ENCODE data around the gene EBF3. TPM values are rescaled to one million over a fixed set of nuclear protein-coding genes. Genes with fewer than 3 reads are reported as not detected.

Gene EBF3
- total RNA-seq, 4 donors from 2014 or later = 0.42 to 2.9 (median 1.3) TPM

DNA sequence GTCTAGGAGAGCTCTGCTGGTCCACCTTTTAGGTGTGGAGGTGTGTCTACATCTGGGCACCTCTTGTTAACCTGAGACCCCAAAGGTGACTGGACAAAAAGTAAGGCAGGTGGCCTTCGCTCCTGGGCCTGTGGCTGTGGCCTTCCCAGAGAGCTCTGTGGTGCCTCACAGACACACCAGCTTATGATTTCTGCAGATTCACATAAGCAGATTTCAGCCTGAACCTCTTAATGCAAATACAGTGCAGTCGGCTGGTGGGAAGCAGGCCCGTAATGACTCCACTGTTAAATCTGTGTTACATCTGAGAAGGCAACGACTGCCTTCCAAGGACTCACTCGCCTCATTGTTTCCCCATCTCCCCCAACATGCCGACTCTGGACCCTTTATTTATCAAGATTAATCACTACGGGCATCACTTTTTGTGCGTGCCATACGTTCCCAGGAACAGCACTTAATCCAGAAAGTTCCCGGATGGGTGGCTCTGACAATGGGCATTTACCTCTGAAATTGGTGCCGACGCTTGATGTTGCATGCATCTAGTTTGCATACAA is 119.8 kb downstream of the EBF3 start:
- Histone ChIP-seq H3K36me3 (peaks cover 0 to 13% (median 0%) of the 10 kb centered on the region in 3 donors), H3K4me3 (no peak overlapping the region), H3K27ac (no peak overlapping the region), H3K9me3 (no peaks in the 10 kb centered on the region), H3K4me1 (no peaks in the 10 kb centered on the region), H3K27me3 (no peaks in the 10 kb centered on the region)
- WGBS, 2 donors = 86 to 88% methylated on average over 10 to 12 of the region's 12 CpGs
- intact Hi-C loops (cut with DNase I) = no loop called here
- no peak for TF ChIP-seq POLR2A (IDR thresholded peaks at IDR 0.05)
- TF ChIP-seq, protein P1, sequence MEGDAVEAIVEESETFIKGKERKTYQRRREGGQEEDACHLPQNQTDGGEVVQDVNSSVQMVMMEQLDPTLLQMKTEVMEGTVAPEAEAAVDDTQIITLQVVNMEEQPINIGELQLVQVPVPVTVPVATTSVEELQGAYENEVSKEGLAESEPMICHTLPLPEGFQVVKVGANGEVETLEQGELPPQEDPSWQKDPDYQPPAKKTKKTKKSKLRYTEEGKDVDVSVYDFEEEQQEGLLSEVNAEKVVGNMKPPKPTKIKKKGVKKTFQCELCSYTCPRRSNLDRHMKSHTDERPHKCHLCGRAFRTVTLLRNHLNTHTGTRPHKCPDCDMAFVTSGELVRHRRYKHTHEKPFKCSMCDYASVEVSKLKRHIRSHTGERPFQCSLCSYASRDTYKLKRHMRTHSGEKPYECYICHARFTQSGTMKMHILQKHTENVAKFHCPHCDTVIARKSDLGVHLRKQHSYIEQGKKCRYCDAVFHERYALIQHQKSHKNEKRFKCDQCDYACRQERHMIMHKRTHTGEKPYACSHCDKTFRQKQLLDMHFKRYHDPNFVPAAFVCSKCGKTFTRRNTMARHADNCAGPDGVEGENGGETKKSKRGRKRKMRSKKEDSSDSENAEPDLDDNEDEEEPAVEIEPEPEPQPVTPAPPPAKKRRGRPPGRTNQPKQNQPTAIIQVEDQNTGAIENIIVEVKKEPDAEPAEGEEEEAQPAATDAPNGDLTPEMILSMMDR (IDR thresholded peaks at IDR 0.05) = no peak
- DNase-seq = no peak

DNA sequence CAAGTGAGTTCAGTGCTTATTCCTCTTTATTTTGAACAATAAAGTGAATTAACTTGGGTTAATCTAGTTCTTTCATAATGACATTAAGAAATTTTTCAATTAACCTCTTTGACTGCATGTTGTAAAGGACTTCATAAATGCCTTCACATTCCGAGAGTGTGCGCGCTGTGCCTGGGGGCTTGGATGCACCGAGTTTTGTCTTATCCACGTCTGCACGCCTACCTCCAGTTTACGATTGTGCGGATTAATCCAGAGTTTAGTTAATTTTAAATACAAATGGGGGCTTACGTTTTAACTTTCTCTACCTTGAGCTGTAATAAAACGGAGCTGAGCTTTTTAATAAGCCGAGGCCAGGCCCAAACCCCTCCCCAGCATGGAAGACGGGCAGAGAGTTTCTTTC is 120.4 kb downstream of the EBF3 start:
- Histone ChIP-seq H3K27ac (no peak overlapping the region), H3K9me3 (no peaks in the 10 kb centered on the region), H3K4me3 (no peak overlapping the region), H3K36me3 (peaks cover 0 to 13% (median 0%) of the 10 kb centered on the region in 3 donors), H3K27me3 (no peaks in the 10 kb centered on the region), H3K4me1 (no peaks in the 10 kb centered on the region)
- WGBS, 2 donors = 84 to 85% methylated on average over 10 to 12 of the region's 12 CpGs
- TF ChIP-seq POLR2A (IDR thresholded peaks at IDR 0.05) = no peak
- TF ChIP-seq, protein P1 (IDR thresholded peaks at IDR 0.05) = no peak
- DNase-seq = no peak
- intact Hi-C loops (cut with DNase I) = no loop called here

DNA sequence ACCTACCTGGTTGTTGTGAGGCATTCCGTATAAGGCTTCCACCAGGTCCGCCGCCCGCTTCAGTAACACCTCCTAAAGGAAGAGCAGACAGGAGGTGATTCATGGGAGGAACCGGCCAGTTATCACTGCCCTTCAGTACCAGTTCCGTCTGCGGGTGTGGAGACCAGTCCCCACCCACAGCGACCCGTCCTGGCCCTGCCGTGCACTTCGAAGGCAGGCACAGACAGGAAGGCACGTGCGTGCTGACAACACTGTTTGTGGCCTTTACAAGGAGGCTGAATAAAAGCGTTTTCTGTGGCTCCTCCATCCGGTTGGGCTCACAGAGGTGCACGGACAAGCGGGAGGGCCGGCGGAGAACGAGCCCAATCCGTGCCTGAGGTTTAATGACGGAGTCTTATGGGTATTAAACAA is 120.9 kb downstream of the EBF3 start:
- H3K27ac ChIP-seq = no peak overlapping the region
- H3K9me3 ChIP-seq = no peaks in the 10 kb centered on the region
- DNase-seq = no peak
- no peak overlapping the region for H3K4me3 ChIP-seq
- no peaks in the 10 kb centered on the region for H3K27me3 ChIP-seq
- peaks cover 0 to 13% (median 0%) of the 10 kb centered on the region in 3 donors for H3K36me3 ChIP-seq
- 40 to 88% methylated on average over 1 to 12 of the region's 22 CpGs for WGBS, 2 donors
- intact Hi-C loops (cut with DNase I) = no loop called here
- H3K4me1 ChIP-seq = no peaks in the 10 kb centered on the region
- TF ChIP-seq, protein P1 (IDR thresholded peaks at IDR 0.05) = no peak
- TF ChIP-seq POLR2A (IDR thresholded peaks at IDR 0.05) = no peak

DNA sequence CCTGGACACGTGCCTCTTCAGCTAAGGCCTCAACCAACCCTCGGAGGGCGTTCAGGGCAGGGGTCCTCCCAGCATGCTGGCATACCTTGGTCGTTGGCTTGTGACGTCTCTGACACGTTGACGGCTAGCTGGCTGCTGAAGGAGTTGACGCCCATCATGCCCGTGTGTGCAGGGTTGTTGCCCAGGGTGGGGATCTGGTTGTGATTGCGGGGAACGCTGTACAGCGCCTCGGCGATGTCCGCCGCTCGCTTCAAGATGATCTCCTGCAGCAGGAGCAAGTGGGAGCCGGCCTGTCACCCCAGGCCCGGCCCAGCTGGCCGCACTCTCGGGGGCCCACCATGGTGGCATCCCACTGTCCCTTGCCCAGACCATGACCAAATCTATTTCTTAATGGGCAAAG is 122.0 kb downstream of the EBF3 start:
- WGBS, 2 donors = 89 to 90% methylated on average over 13 to 18 of the region's 21 CpGs
- Histone ChIP-seq H3K4me1 (no peaks in the 10 kb centered on the region), H3K36me3 (peaks cover 0 to 12% (median 0%) of the 10 kb centered on the region in 3 donors), H3K27me3 (no peaks in the 10 kb centered on the region), H3K4me3 (no peak overlapping the region), H3K9me3 (no peaks in the 10 kb centered on the region), H3K27ac (no peak overlapping the region)
- DNase-seq = no peak
- intact Hi-C loops (cut with DNase I) = no loop called here
- TF ChIP-seq POLR2A (IDR thresholded peaks at IDR 0.05) = no peak
- TF ChIP-seq, protein P1 (IDR thresholded peaks at IDR 0.05) = no peak

DNA sequence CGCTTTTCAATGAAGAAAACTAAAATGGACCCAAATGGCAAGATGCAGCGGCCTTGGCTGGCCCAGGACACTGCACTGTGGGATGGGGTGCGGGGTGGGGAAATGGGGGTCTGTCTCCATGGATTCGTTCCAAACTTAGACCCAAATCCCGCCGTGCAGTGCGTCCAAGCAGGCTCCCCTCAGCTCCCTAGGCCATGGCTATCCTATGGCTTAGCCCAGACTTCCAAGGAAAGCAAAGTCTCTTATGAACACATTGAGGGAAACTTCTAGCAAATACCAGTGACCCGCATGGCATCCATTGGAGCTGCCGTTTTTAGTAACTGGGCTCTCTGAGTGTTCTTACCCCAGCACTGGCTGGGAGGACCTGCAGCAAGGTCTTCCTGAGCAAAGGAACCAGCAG is 122.5 kb downstream of the EBF3 start:
- Histone ChIP-seq H3K36me3 (peaks cover 0 to 8% (median 0%) of the 10 kb centered on the region in 3 donors), H3K27me3 (no peaks in the 10 kb centered on the region), H3K4me3 (no peak overlapping the region), H3K4me1 (no peaks in the 10 kb centered on the region), H3K27ac (no peak overlapping the region), H3K9me3 (no peaks in the 10 kb centered on the region)
- 80 to 95% methylated on average over 2 to 4 of the region's 9 CpGs for WGBS, 2 donors
- intact Hi-C loops (cut with DNase I) = no loop called here
- no peak for DNase-seq
- TF ChIP-seq POLR2A (IDR thresholded peaks at IDR 0.05) = no peak
- TF ChIP-seq, protein P1 (IDR thresholded peaks at IDR 0.05) = no peak
